ENCODE measurements around the gene ZNF382. TPM values are rescaled to one million over a fixed set of nuclear protein-coding genes. Genes with fewer than 3 reads are reported as not detected.

The ZNF382 gene
- total RNA-seq, result 10 to 100 TPM in 1 of 2 donors, 1 to 10 TPM in 1; 9.7 to 21.0 TPM

GRCh38 chr19:36605101-36605876 is at the start of gene ZNF382:
Gene ZNF382, plus strand, starts transcription at chr19:36605313. Its CDS starts 4,602 bp downstream, at chr19:36609915.

GRCh38 chr19:36573020-36573894 is 31.9 kb upstream of the ZNF382 start, which contains the start of gene ZNF529:
Gene ZNF529, minus strand, starts transcription at chr19:36573292. Its CDS starts 946 bp downstream, at chr19:36572346.

Other genes starting within 250 kb of the ZNF382 start
- gene ZFP14, start 226.1 kb upstream of the ZNF382 start, total RNA-seq, result 1 to 10 TPM; 3.0 to 3.1 TPM
- gene ZFP82, start 186.7 kb upstream of the ZNF382 start, total RNA-seq, result 1 to 10 TPM; 2.4 to 6.7 TPM
- gene ZNF566, start 115.8 kb upstream of the ZNF382 start, total RNA-seq, result 10 to 100 TPM; 10.7 to 12.3 TPM
- 10 to 100 TPM; 14.5 to 18.6 TPM for gene ZNF260, start 77.0 kb upstream of the ZNF382 start, total RNA-seq
- 1 to 10 TPM; 6.3 to 7.6 TPM for gene ZNF529, start 32.0 kb upstream of the ZNF382 start, total RNA-seq
- gene ZNF461, start 61.5 kb downstream of the ZNF382 start, total RNA-seq, result 1 to 10 TPM; 5.5 to 7.0 TPM
- gene ZNF567, start 82.3 kb downstream of the ZNF382 start, total RNA-seq, result 1 to 10 TPM; 4.7 to 6.9 TPM
- 1 to 10 TPM; 3.4 to 5.0 TPM for gene ZNF850, start 167.5 kb downstream of the ZNF382 start, total RNA-seq
- 1 to 10 TPM; 8.7 to 10.0 TPM for gene ZNF790, start 233.1 kb downstream of the ZNF382 start, total RNA-seq
- 1 to 10 TPM; 2.0 to 5.9 TPM for gene ZNF345, start 245.6 kb downstream of the ZNF382 start, total RNA-seq